ENCODE data around the gene HIPK2.
A peak's percentile ranks its signal among the peaks of the same experiment; 100 is the strongest.

Gene HIPK2

GRCh38 chr7:139538881-139539635 lies 238.7 kb downstream of the HIPK2 start:
- peak; percentile 8 to 9 for DNase-seq (ENCODE audit: low read depth in 2 of 2)

- no peak for DNase-seq (ENCODE audit: low read depth in 2 of 2)
Measured at GRCh38 chr7:139536152-139536551, 241.6 kb downstream of the HIPK2 start.

GRCh38 chr7:139534966-139535651 lies 242.7 kb downstream of the HIPK2 start:
- DNase-seq (ENCODE audit: low read depth in 2 of 2), result no peak

GRCh38 chr7:139534096-139534495 lies 243.7 kb downstream of the HIPK2 start:
- no peak for DNase-seq (ENCODE audit: low read depth in 2 of 2)

- DNase-seq (ENCODE audit: low read depth in 2 of 2), result no peak
Measured at GRCh38 chr7:139532636-139533155, 245.1 kb downstream of the HIPK2 start.

DNA sequence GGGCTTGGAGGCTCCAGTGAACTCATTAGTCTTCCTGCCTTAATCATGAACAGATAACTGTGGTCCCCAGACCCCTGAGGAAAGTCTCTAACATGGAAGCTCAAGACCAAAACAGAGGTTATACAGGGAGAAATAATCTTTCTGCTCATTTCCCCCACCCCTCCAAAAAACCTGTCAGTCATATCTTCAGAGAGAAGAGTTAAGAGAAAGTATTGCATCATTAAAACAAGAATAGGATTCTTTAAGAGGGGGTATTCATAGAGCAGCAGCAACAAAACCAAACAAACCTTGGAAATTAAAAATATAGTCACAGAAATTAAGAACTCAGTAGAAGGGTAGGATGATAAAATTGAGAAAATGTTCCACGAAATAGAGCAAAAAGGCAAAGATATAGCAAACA lies 246.7 kb downstream of the HIPK2 start:
- no peak for DNase-seq (ENCODE audit: low read depth in 2 of 2)

- peak; percentile 46 to 51 for DNase-seq (ENCODE audit: low read depth in 2 of 2)
Measured at GRCh38 chr7:139526578-139527544, 250.9 kb downstream of the HIPK2 start.

DNA sequence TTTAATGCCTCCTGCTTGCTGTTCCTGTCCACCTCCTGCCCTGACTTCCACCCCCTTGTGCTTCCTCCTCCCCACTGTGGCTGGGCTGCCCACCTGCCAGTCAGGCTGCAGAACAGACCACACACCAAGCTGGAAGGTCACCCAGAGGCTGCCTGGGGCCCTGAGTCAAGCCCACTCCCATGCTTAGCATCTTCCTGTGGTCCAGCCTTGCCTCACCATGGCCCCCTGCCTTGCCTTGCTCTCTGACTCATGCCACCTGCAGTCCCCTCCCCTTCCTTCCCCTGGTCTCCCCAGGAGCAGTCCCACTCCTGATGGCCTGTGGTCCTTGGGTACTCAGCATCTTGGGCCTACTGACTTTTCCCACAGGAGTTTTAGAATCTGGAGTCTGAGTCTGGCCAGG lies 252.0 kb downstream of the HIPK2 start:
- DNase-seq (ENCODE audit: low read depth in 2 of 2), result no peak

DNA sequence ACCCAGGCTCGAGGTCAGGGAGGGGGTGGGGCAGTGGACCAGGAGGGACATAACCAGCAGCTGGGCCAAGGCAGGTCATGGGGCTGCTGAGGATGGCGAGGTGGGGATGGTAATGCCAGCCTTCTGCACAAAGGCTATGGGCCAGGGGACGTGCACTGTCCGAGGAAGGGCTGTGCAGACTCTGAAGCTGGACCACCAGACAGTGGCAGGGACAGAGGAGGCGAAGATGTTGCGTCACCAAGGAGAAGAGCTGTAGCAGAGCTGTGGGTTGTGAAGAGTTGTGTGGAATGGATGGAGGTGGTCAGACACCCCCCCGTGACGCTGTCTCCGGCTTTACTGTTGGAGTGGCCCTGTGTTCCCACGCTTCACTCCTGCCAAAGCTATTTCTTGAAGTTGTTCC lies 252.6 kb downstream of the HIPK2 start:
- no peak for DNase-seq (ENCODE audit: low read depth in 2 of 2)

- DNase-seq (ENCODE audit: low read depth in 2 of 2), result no peak
Measured at GRCh38 chr7:139523968-139524815, 253.6 kb downstream of the HIPK2 start.

- no peak for DNase-seq (ENCODE audit: low read depth in 2 of 2)
Measured at GRCh38 chr7:139523199-139523941, 254.4 kb downstream of the HIPK2 start, which contains the start of gene CLEC2L. TSS of gene CLEC2L (plus strand) at chr7:139523685. CDS start at chr7:139523928, 243 bp downstream.

DNA sequence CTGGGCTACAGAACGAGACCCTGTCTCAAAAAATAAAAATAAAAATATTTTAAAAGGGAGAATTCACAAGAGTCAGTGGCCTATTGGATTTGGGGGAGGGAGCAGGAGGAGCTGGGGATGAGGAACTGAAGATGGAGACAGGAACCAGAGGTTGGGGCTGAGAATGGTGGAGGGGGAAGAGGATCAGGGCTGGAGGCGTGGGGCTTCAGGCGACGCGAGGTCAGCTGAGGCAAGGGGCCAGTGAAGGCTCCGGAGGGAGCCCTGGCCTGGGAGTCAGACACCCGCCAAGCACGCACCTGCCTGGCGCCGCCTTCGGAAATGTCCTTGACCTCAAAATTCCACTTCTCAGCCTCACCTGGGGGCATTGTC lies 255.0 kb downstream of the HIPK2 start:
- DNase-seq (ENCODE audit: low read depth in 2 of 2), result no peak

GRCh38 chr7:139521439-139521838 lies 256.4 kb downstream of the HIPK2 start:
- DNase-seq (ENCODE audit: low read depth in 2 of 2), result no peak

DNA sequence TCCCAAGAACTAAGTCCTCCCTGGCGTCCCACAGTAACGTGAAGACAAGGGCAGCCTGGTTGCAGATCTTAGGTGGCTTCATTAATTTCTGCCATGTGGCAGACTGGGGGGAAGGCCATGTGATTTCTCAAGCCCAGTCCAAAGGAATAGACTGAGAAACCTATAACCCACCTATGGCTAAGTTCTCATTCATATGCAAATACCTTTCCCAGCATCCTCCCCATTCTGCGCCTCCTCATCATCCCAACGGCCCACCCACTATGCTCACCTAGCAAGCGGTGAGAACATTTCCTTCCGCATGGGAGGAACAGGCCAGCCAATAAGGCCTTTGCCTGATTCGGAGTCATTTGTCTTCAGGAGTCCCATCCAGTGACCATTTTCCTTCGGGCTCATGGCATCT lies 262.5 kb downstream of the HIPK2 start:
- DNase-seq (ENCODE audit: low read depth in 2 of 2), result no peak

Measured in fibroblast of skin of left biceps (primary cell).